NCI-H524 treated with DMSO at 0.1 percent for 48 hours (cell line): ENCODE measurements around the gene NAP1L1.

Experiments used
- DNase-seq: peaks from one replicate; lab custom pipeline; 2025; lab: John Stamatoyannopoulos, UW

NAP1L1 gene

DNA sequence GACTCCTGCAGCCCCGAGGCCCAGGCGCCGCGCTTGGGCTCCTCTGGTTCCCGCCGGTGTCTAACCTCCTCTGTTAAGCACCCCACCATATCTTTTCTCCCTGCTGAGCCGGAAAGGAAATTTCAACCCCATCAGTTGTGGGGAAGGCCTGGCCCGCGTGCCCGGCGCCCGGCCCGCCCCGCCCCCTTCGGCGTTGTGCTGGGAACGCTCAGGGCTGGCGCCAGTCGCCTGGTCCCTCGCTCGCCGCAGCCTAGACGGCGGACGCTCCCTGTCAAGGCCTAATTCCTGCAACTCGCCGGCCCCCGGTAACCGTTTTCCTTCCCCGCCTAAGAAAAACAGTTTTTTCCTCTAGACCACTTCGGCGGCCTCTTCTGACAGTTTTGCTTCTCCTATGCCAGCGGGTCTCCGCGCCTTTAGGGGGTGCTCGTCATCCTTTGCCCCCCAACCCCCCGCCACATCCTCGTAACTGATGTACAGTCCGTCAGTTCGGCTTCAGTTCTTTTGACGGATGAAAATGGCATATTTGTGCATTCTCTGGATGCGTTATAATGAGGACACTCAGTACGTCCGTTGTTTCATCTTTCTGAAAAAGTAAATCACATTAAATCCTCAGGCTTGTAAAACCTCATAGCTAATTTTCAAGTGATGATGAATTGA, 506 bp upstream of the NAP1L1 start:
- DNase-seq = no peak

DNA sequence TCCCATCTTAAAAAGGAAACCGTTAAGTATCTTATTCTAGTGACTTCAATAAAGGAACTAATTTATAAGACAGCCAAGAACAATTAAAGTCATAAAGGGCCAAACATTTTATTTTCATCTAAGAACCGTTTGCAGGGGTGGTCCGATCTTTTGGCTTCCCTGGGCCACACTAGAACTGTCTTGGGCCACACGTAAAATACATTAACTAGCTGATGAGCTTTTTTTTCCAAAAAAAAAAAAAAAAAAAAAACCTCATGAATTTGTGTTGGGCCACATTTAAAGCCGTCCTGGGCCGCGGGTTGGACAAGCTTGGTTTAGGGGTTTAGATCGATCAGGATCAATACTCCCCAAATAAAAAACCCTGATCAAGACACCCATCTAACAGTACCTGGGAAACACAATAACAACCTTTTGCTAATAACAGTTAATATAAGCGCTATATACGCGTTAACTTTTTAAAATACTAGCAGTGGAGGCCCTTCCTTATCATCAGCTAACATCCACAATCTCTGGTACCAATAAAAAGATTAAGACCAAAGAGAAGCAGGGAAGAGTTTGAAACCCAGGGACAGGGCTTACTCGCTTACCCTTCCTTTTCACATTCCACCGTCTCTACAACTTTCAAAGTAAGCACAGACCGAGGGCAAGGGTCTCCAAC, 1.1 kb downstream of the NAP1L1 start:
- DNase-seq = no peak

GRCh38 chr12:76081909-76082308, 2.6 kb downstream of the NAP1L1 start:
- DNase-seq = no peak

DNA sequence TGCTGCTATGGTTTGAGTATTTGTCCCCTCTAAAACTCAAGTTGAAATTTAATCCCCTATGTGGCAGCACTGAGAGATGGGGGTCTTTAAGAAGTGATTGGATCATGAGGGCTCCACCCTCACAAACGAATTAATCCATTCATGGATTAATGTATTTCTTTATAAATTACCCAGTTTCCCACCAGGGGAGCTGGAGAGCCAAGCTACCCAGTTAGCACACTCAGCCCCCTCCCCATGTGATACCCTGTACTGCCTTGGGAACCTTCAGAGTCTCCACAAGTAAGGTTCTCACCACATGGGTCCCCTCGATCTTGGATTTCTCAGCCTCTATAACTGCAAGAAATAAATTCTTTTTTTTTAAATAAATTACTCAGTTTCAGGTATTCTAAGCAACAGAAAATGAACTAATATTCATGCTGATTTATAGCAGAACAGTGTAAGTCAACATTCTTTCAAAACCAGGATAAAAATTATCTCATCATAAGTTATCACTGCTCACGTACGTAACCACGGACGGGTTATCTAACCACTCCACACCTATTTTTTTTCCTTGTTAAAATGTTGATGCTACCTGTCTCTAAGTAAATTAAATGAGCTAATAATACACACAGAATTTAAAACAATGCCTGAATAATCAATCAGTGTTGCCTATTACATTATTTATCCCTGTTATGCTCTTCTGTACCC, 3.6 kb downstream of the NAP1L1 start:
- DNase-seq = no peak

- no peak for DNase-seq
These were observed 4.3 kb downstream of the NAP1L1 start for GRCh38 chr12:76080017-76080728.

GRCh38 chr12:76078748-76079147, 5.7 kb downstream of the NAP1L1 start:
- DNase-seq = no peak

- no peak for DNase-seq
These were observed 9.0 kb downstream of the NAP1L1 start for GRCh38 chr12:76075448-76075847.

GRCh38 chr12:76074701-76075336, 9.7 kb downstream of the NAP1L1 start:
- DNase-seq = no peak

DNA sequence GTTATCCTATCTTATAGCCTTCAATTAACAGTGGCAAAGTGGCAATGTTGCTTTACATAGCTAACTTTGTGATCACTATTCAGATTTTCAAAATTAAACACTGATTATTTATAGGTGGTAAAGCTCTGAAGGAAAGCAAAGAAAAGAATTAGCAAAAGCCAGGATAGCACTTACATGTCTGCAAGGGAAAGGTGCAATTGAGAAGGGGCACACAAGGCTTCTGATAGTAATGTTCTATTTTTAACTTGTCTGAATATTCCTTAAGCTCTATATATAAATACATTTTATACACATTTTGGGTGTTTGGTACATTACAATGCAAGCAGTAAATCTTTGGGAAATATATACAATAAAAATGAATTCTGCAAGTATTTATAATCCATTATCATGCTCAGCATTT, 10.9 kb downstream of the NAP1L1 start:
- DNase-seq = no peak

DNA sequence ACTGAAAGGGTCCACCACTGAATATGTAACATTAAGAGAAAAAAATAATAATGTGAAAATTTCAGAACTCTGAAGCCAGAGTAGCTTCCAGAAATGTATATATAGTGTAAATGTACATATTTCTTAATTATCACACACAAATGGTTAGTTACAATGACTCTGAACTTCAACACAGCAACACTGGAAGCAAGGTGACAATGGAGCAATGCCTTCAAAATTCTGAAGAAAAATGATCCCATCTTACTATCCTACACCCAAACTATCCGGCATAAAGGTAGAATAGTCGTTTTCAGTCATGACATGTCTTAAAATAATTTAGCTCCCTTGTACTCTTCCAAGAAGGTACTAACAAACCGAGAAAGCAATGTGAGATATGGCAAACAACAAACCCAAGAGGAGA, 11.9 kb downstream of the NAP1L1 start:
- no peak for DNase-seq

GRCh38 chr12:76069339-76069738, 15.1 kb downstream of the NAP1L1 start:
- DNase-seq = no peak

DNA sequence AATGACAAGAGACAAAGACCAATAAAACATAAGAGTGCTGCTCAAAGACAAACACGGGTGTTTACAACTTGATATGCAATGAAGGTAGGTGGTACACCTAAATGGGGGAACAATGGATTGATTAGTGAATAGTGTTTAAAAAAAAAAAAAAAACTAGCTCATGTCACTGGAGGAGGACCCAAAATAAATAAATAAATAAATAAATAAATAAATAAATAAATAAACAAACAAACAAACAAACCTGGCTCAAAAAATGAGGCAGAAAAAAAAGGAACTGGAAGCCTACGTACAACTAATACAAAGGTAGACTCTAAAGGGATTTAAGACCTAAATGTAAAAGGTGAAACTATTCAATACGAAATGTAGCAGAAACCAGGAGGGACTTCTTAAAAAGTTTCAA, 18.6 kb downstream of the NAP1L1 start:
- DNase-seq = no peak

DNA sequence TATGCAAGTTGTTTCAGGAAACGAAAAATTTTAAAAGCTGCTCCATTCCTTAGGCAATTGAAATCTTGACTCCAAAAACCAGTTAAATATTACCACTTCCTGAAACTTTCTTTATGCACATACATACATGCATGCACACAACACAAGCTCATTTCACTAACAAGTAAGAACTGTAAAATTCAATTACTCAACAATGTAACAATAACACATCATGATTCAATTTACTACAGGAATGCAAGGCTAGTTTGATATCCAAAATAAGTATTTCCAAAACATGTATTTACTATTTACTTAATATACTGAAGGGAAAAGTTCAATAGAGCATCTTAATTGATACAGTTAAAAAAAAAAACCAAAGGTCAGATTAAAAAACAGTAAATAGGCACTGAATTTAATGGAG, 19.6 kb downstream of the NAP1L1 start:
- no peak for DNase-seq

DNA sequence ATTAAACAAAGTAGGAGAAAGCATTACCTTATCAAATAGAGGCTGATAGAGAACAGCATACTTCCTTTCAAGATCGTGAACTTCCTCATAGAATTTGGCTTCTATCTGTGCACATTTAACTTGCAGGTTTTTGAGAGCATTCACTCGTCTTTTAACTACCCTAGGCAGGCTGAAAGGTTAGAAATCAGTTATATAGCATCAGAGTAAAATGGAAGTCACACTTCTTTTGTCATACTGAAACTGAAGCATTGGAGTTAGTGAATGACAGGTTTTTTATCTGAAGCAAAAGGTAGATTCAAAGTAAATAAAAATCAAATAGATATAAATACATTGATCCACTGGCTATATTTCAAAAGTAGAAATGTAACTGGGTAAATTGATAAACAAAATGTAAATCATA, 24.4 kb downstream of the NAP1L1 start:
- no peak for DNase-seq

- DNase-seq = no peak
These were observed 27.2 kb downstream of the NAP1L1 start for GRCh38 chr12:76057326-76057725.

- DNase-seq = no peak
These were observed 29.1 kb downstream of the NAP1L1 start for GRCh38 chr12:76055393-76055792.

- no peak for DNase-seq
These were observed 34.8 kb downstream of the NAP1L1 start for GRCh38 chr12:76049575-76050251.

- DNase-seq = no peak
These were observed 36.7 kb downstream of the NAP1L1 start for GRCh38 chr12:76047742-76048141.

DNA sequence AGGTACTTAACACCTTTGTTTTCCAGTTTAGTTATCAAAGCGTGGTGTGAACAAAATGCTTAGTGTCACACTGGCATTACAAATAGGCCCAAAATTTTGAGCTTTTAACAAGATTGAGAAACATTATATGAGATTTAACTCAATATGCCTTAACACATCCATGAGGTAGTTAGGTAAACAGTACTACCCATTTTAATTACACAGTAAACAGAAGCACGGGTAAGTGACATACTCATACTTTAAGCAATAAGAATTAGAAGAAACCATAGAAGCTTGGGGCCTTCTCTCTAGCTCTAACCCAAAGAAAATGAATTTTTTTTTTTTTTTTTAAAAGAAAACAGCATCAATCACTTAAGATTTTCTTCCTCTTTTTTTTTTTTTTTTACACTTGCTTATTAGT, 37.4 kb downstream of the NAP1L1 start:
- no peak for DNase-seq

- no peak for DNase-seq
These were observed 41.1 kb downstream of the NAP1L1 start for GRCh38 chr12:76043377-76043776.

DNA sequence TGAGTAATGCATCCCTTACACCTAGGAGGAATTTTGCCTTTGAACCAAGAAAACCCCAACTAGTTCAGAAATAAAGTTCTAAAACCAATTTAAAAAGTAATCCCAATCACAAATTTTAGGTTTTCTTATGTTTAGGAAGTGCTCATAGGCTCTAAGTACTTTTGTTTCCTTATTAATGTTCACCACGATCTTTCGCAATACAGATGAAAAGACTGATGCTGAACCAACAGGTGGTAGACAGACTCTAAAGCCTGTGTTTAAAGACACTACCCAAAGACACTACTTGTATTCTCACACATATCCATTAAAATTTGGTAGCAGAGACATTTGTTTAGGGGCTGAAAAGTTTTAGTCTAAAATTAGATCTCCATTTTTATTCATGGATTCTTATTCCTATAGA, 42.3 kb downstream of the NAP1L1 start:
- no peak for DNase-seq

- DNase-seq = no peak
These were observed 43.1 kb downstream of the NAP1L1 start for GRCh38 chr12:76041406-76041805.
